Panc1 (cell line): ENCODE results near the gene HFE. TPM values are rescaled to one million over a fixed set of nuclear protein-coding genes. Genes with fewer than 3 reads are reported as not detected.
A peak's percentile ranks its signal among the peaks of the same experiment; 100 is the strongest.

Experiments
- ATAC-seq: fragments of 200-7000 bp; cut with Tn5 transposase; 2 replicates; pipeline ENCODE4 v1.9.1; 2020; ENCODE audit warnings: mild to moderate bottlenecking, moderate library complexity
- BruUV-seq: library from RNA; stranded (reverse); fragments of 400-500 nt; replicated peaks from 2 replicates; lab custom pipeline; 2021; lab: Mats Ljungman, UMichigan
- CTCF ChIA-PET: fragments of 300-600 bp; sonication (Branson Sonifier 250); formaldehyde crosslinking; loops from one replicate; lab custom pipeline; 2022; ENCODE audit warnings: antibody characterized with exemption; lab: Charles Lee
- POLR2A ChIA-PET: fragments of 300-600 bp; sonication (Branson Sonifier 250); formaldehyde crosslinking; loops from one replicate; lab custom pipeline; 2022; ENCODE audit warnings: antibody characterized with exemption; lab: Charles Lee
- DNase-seq: peaks from one replicate; pipeline ENCODE4 v3.0.0-alpha.2; 2010; ENCODE audit warnings: low read depth, low spot score
- H3K27ac ChIP-seq: 2 replicates; pipeline ENCODE4 v1.5.1; 2011; ENCODE audit warnings: mild to moderate bottlenecking, low read length, inconsistent platforms
- H3K27me3 ChIP-seq: fragments of 200-500 bp; sonication (Bioruptor generic); 2 replicates; pipeline ENCODE4 v1.6.0; 2014; ENCODE audit warnings: low read length, inconsistent platforms; ENCODE audit not compliant: control insufficient read depth, insufficient read depth
- H3K36me3 ChIP-seq: fragments of 200-500 bp; sonication (Bioruptor generic); 2 replicates; pipeline ENCODE4 v1.5.1; 2014; ENCODE audit warnings: inconsistent platforms, mild to moderate bottlenecking, low read length, moderate library complexity; ENCODE audit not compliant: control insufficient read depth, insufficient read depth
- H3K4me1 ChIP-seq: 2 replicates; pipeline ENCODE4 v1.5.1; 2011; ENCODE audit warnings: inconsistent platforms, mild to moderate bottlenecking, low read length, moderate library complexity; ENCODE audit not compliant: control insufficient read depth, insufficient read depth
- H3K4me3 ChIP-seq, 2 experiments: 2 replicates each; pipeline ENCODE4 v1.5.1; 2011 to 2012; ENCODE audit warnings: low read depth in 2 of 2, low read length in 2 of 2, mild to moderate bottlenecking in 2 of 2, inconsistent platforms in 1 of 2, moderate library complexity in 1 of 2
- H3K9me3 ChIP-seq: fragments of 200-500 bp; sonication (Bioruptor generic); 2 replicates; pipeline ENCODE4 v1.5.1; 2014; ENCODE audit warnings: low read depth, mild to moderate bottlenecking, inconsistent platforms, low read length, moderate library complexity; ENCODE audit not compliant: control insufficient read depth, insufficient read depth
- POLR2AphosphoS5 ChIP-seq: IDR thresholded peaks from 2 replicates; pipeline ENCODE4 v1.6.1; 2012; ENCODE audit warnings: mild to moderate bottlenecking, low read depth, low read length, moderate library complexity
- SIN3A ChIP-seq: IDR thresholded peaks from 2 replicates; pipeline ENCODE4 v1.6.1; 2012; ENCODE audit warnings: low read depth, mild to moderate bottlenecking, low read length, moderate library complexity, borderline replicate concordance; ENCODE audit not compliant: insufficient read depth
- TCF7L2 ChIP-seq: IDR thresholded peaks from 2 replicates; pipeline ENCODE4 v1.6.1; 2011; ENCODE audit warnings: mild to moderate bottlenecking, low read depth, low read length, inconsistent platforms
- in situ Hi-C: cut with HindIII; loops from 2 replicates; pipeline ENCODE4 v1.10.0; 2016; ENCODE audit warnings: low sequenced_read_pairs, low pct_unique_long_range_greater_than_20kb
- intact Hi-C: fragments of 100-400 bp; cut with micrococcal nuclease; formaldehyde crosslinking; loops from one replicate; pipeline ENCODE4 v1.10.0; 2022; ENCODE audit not compliant: unreplicated experiment
- total RNA-seq: library from RNA; stranded (reverse); gene quantifications from one replicate; pipeline ENCODE4 v1.2.1, GENCODE V29; 2021; ENCODE audit not compliant: unreplicated experiment
- TF ChIP-seq, protein P1 (sequence below): fragments of 450-650 bp; IDR thresholded peaks from 2 replicates; pipeline ENCODE4 v1.5.1; 2017; ENCODE audit warnings: mild to moderate bottlenecking
- TF ChIP-seq, protein P2 (sequence below), 2 experiments: IDR thresholded peaks; 2 replicates each; pipeline ENCODE4 v1.6.1; 2011 to 2012; ENCODE audit warnings: low read depth in 2 of 2, control low read depth in 1 of 2, low read length in 1 of 2, mild to moderate bottlenecking in 1 of 2, moderate library complexity in 1 of 2; ENCODE audit not compliant: insufficient read depth in 1 of 2

The HFE gene
- total RNA-seq, 1 experiment from 2014 or later, result 12.1 TPM

- POLR2A ChIA-PET, result interaction anchor here (3.1 to 7.2 kb wide), 2 partner anchors 18 to 35 kb away, joined by 12 to 88 read pairs; a partner anchor contains a TSS
- no peak for DNase-seq
These were observed 34.8 kb downstream of the HFE start for GRCh38 chr6:26122005-26122388.

DNA sequence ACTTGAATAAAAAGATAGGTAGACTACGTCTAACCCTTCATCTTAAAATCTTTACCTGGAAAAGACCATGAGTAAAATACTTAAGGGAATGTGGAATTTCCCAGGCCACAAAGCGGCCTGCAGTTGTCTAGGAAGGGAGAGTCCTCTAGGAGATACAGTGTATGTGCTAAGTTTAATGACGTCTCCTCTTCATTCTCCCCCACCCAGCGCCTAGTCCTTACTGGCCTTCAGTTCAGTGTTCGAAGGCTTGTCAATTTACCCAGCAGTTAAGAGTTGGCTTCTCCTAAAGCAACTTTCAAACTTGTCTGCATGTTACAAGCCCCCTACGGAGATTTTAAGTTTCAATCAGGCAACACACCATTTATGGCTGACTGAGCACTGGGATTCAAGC lies 35.2 kb downstream of the HFE start:
- ATAC-seq, result peak; percentile 24; the same call in 1 of the 2 replicates
- H3K4me1 ChIP-seq, result peaks cover 34% of the 10 kb centered on the region
- in situ Hi-C loops, result no loop called here
- intact Hi-C loops, result loop anchor here (5.0 kb wide), 1 partner anchor 1770 kb away; a partner anchor contains a TSS
- ChIA-PET CTCF (interaction anchor here (1.8 kb wide), 1 partner anchor 18 kb away, joined by 5 read pairs; a partner anchor contains a TSS), POLR2A (interaction anchor here (1.0 to 7.2 kb wide), 3 partner anchors 19 to 66 kb away, joined by 3 to 88 read pairs (median 12); a partner anchor contains a TSS)
- H3K36me3 ChIP-seq, result peaks cover 14% of the 10 kb centered on the region
- TF ChIP-seq, protein P1, sequence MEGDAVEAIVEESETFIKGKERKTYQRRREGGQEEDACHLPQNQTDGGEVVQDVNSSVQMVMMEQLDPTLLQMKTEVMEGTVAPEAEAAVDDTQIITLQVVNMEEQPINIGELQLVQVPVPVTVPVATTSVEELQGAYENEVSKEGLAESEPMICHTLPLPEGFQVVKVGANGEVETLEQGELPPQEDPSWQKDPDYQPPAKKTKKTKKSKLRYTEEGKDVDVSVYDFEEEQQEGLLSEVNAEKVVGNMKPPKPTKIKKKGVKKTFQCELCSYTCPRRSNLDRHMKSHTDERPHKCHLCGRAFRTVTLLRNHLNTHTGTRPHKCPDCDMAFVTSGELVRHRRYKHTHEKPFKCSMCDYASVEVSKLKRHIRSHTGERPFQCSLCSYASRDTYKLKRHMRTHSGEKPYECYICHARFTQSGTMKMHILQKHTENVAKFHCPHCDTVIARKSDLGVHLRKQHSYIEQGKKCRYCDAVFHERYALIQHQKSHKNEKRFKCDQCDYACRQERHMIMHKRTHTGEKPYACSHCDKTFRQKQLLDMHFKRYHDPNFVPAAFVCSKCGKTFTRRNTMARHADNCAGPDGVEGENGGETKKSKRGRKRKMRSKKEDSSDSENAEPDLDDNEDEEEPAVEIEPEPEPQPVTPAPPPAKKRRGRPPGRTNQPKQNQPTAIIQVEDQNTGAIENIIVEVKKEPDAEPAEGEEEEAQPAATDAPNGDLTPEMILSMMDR, result no peak
- TF ChIP-seq, protein P2, sequence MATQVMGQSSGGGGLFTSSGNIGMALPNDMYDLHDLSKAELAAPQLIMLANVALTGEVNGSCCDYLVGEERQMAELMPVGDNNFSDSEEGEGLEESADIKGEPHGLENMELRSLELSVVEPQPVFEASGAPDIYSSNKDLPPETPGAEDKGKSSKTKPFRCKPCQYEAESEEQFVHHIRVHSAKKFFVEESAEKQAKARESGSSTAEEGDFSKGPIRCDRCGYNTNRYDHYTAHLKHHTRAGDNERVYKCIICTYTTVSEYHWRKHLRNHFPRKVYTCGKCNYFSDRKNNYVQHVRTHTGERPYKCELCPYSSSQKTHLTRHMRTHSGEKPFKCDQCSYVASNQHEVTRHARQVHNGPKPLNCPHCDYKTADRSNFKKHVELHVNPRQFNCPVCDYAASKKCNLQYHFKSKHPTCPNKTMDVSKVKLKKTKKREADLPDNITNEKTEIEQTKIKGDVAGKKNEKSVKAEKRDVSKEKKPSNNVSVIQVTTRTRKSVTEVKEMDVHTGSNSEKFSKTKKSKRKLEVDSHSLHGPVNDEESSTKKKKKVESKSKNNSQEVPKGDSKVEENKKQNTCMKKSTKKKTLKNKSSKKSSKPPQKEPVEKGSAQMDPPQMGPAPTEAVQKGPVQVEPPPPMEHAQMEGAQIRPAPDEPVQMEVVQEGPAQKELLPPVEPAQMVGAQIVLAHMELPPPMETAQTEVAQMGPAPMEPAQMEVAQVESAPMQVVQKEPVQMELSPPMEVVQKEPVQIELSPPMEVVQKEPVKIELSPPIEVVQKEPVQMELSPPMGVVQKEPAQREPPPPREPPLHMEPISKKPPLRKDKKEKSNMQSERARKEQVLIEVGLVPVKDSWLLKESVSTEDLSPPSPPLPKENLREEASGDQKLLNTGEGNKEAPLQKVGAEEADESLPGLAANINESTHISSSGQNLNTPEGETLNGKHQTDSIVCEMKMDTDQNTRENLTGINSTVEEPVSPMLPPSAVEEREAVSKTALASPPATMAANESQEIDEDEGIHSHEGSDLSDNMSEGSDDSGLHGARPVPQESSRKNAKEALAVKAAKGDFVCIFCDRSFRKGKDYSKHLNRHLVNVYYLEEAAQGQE (IDR thresholded peaks at IDR 0.05; ENCODE audit: insufficient read depth in 1 of 2, low read depth in 2 of 2, low read length in 1 of 2), result 0 out of 4 replicates have a peak, but pooled peaks of 1 of the 2 experiments have one; percentile 2
- TF ChIP-seq TCF7L2 (no peak), POLR2AphosphoS5 (no peak)
- peak overlapping the region; percentile 100 for H3K27ac ChIP-seq
- no peaks in the 10 kb centered on the region for H3K27me3 ChIP-seq
- no peak for DNase-seq
- H3K9me3 ChIP-seq, result no peaks in the 10 kb centered on the region
- BruUV-seq, result no TSS peak
- H3K4me3 ChIP-seq, result peak overlapping the region; percentile 82 to 100

More at GRCh38 chr6:26122005-26122388, 34.8 kb downstream of the HFE start:
- Histone ChIP-seq H3K27ac (peak overlapping the region; percentile 100), H3K36me3 (peaks cover 11% of the 10 kb centered on the region), H3K27me3 (no peaks in the 10 kb centered on the region), H3K4me3 (peak overlapping the region; percentile 82 to 100), H3K9me3 (no peaks in the 10 kb centered on the region), H3K4me1 (peaks cover 34% of the 10 kb centered on the region)
- BruUV-seq, result no TSS peak
- CTCF ChIA-PET, result no interaction called here
- intact Hi-C loops (loop anchor here (5.0 kb wide), 1 partner anchor 1770 kb away; a partner anchor contains a TSS), in situ Hi-C loops (no loop called here)
- no peak for ATAC-seq
- peak; percentile 12; the same call in 1 of the 2 replicates for TF ChIP-seq POLR2AphosphoS5
- TF ChIP-seq SIN3A, result no peak
